HG03045 (cell line): ENCODE results near the gene ADSS1.
A peak's percentile ranks its signal among the peaks of the same experiment; 100 is the strongest.

Source experiments
- ATAC-seq: cut with Tn5 transposase; IDR thresholded peaks from one replicate; pipeline ENCODE4 v1.9.1; 2021; ENCODE audit warnings: mild to moderate bottlenecking, moderate library complexity; ENCODE audit not compliant: unreplicated experiment

Gene ADSS1

DNA sequence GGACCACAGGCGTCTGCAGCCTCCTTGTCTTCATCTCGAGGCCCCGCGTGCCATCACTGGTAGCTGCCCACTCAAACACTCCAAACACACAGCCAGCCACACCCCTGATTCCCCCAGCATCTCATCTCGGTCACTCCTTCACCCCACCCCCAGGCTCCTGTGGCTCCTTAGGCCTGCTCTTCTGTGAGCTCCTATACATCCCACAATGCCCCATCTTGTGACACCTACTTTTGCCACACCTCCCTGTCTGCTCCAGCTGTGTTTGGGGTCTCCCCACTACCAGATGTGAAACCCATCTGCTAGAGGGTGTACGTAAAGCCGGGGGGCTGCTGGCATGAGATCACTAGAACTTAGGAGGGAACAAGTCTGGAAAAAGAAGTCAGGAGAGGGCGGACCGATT is 67.4 kb downstream of the ADSS1 start:
- ATAC-seq: no peak

DNA sequence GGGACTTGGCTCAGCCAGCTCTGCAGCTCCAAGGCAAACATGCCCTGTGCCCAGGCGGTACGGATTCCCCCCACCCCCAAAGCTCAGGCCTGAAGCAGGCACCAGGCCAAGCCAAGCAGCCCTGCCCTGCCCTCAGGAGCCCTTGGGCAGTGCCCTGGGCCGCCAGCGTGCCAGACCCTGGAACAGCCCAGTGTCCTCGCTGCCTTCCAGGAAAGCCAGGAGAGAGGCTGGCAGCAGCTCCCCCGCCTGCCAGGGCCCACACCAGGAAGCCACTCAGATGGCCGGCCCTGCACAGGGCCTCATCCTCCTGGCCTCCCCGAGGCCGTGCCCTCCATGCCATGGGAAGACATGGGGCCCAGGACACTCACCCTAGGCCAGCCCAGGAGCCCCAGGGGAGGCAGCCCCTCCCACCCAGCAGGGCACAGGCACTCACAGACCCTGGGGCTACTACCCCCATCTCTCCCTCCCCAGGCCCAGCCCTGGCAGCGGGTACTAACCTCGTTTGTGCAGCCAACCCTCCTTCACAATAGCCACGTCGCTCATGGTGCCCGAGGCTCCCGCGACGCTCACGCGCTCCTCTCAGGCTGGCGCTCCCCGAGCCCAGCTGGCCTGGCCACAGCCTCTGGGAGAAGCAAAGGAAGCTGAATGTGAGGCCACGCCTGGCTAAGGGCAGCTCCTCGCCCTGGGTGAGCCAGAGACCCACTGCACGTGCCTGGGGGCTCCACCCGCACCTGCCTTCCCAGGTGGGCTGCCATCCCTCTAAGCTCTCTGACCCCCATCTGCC is 68.3 kb downstream of the ADSS1 start:
- ATAC-seq: no peak

DNA sequence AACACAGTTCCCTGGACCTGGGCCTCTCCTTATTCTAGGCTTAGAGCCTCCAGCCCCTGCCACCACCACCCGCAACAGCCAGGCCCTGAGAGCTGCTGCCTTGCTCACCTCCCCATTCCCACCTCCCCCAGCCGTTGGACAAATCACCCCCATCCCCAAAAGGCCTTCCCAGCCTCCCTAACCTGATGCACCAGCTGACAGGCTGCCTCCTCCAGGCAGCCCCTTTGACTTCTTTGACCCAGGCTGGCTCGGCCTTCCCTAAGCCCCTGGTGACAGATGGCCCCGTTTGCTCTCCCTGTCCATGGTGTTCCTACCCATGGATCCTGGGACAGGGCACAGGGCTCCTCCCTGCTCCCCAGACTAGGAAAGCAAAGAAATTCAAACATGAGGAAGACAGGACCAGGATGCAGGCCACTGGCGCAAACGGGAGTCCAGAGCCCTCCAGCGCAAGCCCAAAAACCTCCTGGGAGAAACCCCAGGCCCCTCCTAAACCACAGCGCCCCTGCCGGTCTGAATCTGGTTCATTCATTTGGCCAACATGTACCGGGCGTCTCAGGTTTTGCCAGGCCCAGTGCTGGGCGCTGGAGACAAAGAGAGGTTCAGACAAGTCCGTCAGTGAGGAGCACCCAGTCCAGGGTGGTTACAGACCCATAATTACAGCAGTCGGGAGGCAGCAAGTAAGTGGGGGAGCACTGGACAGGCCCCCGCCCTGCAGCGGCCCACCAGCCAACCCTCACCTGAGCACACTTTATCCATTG is 69.1 kb downstream of the ADSS1 start:
- ATAC-seq: no peak

DNA sequence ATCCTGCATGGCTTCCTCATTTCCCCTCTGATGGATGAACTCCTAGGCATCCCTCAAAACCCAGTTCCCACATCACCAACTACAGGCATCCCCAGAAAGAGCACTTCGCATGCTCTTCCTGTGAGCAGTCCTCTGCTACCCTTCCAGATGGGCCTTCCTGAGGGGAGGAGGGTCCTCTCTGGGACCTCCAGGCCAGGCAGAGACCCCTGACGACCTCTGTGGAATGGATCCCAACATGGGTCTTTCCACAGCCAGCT is 69.6 kb downstream of the ADSS1 start:
- ATAC-seq: no peak

DNA sequence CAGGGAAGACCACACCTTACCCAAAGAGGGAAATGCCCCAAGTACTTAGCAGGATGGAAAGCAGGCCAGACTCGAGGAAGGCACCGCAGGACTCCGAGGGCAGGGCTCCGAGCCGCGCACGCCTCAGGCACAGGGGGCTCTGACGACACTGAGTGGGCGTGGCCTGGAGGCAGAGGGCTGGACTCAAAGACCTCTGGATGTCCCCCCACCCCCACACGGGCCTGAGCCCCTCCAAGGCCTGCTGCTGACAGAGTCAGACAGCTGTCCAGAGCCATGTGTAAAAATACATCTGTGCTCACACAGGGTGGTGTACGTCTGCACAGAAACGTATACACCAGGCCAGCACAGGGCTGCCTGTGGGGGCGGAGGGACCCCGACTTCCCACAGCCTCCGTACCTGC is 70.1 kb downstream of the ADSS1 start:
- ATAC-seq: no peak

DNA sequence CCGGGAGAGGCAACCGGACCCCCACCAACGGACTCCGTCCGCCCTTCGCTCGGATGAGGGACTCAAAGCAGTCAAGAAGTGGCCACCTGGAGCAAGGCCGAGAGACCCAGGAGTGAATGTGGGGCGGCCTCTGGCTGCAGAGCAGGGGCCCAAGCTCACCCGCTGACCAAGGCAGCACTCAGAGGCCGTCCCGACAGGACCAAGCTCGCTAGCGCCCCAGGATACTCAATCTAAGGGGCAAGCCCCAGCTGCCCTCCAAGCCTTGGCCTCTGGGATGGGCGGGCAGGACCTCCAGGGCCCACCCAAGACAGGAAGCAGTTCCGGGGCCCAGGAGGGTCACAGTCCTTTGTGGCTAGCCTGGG is 70.6 kb downstream of the ADSS1 start:
- ATAC-seq: peak; percentile 7

DNA sequence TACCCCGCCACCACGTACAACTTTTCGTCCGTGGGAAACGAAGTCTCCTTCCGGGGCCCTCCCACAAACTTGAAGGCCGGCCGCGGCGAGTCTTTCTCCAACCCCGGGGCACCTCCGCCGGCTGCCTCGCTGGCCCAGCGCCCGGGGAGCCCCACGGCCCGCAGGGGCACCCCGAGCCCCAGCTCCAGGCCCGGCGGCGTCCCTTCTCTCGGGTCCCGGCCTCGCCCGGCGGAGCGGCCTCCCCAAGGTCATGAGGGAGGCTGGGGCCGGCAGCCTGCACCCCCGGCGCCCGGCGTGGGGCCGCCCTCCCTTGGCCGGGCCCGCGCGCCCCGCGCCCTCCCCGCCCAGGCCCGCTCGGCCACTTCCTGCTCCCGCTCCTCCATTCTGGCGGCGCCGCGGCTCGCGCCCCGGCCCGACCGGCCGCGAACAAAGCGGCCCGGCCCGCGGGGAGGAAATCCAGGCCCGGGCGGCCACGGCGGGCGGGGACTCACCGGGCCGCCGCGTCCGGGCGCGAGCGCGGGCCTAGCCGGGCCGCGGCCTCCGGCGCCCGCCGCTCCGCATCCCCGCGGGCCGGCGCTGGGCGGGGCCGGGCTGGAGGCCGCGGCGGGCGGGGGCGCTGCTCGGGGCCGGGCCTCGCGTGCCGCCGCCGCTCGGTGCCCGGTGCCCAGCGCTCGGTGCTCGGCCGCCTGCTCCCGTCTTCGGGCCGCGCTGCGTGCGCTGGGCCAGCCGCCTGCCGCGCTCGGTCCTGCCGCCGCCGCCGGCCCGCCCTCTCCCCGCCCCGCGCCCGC is 71.2 kb downstream of the ADSS1 start, which contains the start of gene AKT1:
TSS of gene AKT1 (minus strand) at position 756 of the 788 bp plus-strand sequence. CDS start 3,105 bp downstream, outside the sequence.
- peak; percentile 42 for ATAC-seq

DNA sequence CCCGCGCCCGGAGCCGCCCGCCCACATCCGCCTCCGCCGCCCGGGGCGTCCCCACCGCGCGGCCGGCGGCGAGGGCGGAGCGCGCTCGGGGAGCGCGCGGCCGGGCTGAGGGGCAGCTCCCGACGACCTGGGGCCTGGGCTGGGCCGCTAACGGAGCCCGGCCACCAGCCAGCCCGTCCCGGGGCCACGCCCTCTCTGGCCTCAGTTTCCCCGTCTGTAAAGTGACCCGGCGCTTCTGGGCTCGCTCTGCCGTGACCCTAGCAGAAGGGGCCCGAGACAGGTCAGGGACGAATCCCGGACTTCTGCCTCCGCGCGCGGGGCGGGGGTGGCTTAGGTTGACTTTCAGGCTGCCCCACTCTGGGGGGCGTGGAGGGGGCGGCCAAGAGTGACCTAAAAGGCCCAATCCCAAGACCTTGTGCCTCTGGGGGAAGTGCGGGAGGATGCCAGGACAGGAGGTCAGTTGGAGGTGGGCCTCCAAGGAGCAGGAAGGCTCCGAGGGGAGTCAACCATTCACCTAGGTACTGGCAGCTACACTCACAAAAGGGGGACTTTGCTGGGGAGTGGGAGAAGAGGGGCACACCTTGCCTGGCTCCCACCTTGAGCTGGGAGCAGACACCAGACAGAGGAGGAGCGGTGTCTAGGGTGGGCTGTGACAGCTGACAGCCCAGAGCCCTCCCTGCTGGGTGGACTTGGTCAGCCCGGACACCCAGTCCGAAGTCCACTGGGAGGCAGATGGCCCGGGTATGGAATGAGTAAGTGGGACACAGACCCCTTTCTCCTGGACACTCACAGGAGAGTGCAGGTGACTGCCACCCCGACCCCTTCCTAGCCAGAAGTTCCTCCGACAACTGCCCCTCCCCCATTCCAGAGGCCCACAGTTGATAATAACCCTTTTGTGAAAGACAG is 72.0 kb downstream of the ADSS1 start:
- peak; percentile 32 for ATAC-seq

DNA sequence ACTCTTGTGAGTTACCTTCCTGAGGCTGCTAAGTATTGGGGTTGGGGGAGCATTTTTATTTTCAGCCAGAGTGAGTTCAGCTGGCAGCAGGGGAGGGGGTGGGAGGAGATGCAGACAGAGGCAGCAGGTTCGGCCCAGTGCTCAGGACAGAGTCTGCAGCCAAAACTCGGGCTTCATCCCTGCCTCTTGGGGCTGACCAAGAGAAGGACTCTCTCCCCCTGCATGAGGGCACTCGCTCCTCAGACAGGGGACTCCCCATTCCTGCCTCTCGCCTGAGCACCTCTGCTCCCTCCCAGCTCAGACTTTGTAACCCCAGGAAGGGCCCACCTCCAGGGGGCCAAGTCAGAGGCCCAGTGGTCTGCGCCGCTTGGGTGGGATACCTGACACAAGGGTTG is 72.7 kb downstream of the ADSS1 start:
- ATAC-seq: no peak
